ENCODE results near the gene ANGPTL4. TPM values are rescaled to one million over a fixed set of nuclear protein-coding genes. Genes with fewer than 3 reads are reported as not detected.

Gene ANGPTL4
- polyA plus RNA-seq, 1 donor from 2014 or later: not detected

DNA sequence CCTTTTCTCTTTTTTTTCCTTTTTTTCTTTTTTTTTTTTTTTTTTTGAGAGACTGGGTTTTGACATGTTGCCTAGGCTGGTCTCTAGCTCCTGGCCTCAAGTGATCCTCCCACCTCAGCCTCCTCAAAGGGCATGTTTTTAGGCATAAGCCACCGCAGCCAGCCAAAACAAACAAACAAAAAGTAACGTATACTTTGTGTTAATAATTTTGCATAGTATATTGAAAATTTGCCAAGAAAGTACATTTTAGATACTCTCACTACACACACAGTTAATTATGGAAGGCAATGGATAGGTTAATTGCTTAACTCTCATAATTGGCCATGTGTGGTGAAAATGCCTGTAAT lies 24.6 kb downstream of the ANGPTL4 start:
- Histone ChIP-seq H3K27me3 (ENCODE audit: insufficient read depth, low read depth, low read length) (no peaks in the 10 kb centered on the region), H3K9ac (ENCODE audit: low read length) (no peak overlapping the region), H3K79me2 (replicated peaks; ENCODE audit: insufficient read depth, low read length) (peaks cover 33% of the 10 kb centered on the region), H3K9me2 (ENCODE audit: insufficient read depth, low read length) (no peaks in the 10 kb centered on the region), H3F3A (ENCODE audit: insufficient read depth, low read length, poor library complexity, severe bottlenecking) (no peaks in the 10 kb centered on the region), H3K36me3 (ENCODE audit: insufficient read depth, low read length) (no peaks in the 10 kb centered on the region), H3K4me3 (ENCODE audit: low read length) (no peak overlapping the region), H2AFZ (ENCODE audit: low read depth, low read length) (no peak overlapping the region), H3K9me3 (ENCODE audit: low read length) (no peaks in the 10 kb centered on the region), H3K4me2 (ENCODE audit: low read length) (no peak overlapping the region), H4K20me1 (ENCODE audit: insufficient read depth) (peaks cover 23% of the 10 kb centered on the region), H3K27ac (ENCODE audit: low read length) (no peak overlapping the region)
- TF ChIP-seq SMC3 (conservative IDR thresholded peaks at IDR 0.05; ENCODE audit: poor library complexity): no peak
- TF ChIP-seq EZH2 (IDR thresholded peaks at IDR 0.05; ENCODE audit: borderline replicate concordance, insufficient read depth, low read length, poor library complexity, severe bottlenecking): no peak
- TF ChIP-seq MXI1 (conservative IDR thresholded peaks at IDR 0.05; ENCODE audit: poor library complexity, severe bottlenecking): no peak
- no peak for TF ChIP-seq RAD21 (conservative IDR thresholded peaks at IDR 0.05)
- TF ChIP-seq EP300 (conservative IDR thresholded peaks at IDR 0.05; ENCODE audit: poor library complexity, severe bottlenecking): no peak
- no peak for TF ChIP-seq TAF1 (IDR thresholded peaks at IDR 0.05; ENCODE audit: low read depth)
- TF ChIP-seq, protein P1, sequence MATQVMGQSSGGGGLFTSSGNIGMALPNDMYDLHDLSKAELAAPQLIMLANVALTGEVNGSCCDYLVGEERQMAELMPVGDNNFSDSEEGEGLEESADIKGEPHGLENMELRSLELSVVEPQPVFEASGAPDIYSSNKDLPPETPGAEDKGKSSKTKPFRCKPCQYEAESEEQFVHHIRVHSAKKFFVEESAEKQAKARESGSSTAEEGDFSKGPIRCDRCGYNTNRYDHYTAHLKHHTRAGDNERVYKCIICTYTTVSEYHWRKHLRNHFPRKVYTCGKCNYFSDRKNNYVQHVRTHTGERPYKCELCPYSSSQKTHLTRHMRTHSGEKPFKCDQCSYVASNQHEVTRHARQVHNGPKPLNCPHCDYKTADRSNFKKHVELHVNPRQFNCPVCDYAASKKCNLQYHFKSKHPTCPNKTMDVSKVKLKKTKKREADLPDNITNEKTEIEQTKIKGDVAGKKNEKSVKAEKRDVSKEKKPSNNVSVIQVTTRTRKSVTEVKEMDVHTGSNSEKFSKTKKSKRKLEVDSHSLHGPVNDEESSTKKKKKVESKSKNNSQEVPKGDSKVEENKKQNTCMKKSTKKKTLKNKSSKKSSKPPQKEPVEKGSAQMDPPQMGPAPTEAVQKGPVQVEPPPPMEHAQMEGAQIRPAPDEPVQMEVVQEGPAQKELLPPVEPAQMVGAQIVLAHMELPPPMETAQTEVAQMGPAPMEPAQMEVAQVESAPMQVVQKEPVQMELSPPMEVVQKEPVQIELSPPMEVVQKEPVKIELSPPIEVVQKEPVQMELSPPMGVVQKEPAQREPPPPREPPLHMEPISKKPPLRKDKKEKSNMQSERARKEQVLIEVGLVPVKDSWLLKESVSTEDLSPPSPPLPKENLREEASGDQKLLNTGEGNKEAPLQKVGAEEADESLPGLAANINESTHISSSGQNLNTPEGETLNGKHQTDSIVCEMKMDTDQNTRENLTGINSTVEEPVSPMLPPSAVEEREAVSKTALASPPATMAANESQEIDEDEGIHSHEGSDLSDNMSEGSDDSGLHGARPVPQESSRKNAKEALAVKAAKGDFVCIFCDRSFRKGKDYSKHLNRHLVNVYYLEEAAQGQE (IDR thresholded peaks at IDR 0.05; ENCODE audit: borderline replicate concordance): no peak

DNA sequence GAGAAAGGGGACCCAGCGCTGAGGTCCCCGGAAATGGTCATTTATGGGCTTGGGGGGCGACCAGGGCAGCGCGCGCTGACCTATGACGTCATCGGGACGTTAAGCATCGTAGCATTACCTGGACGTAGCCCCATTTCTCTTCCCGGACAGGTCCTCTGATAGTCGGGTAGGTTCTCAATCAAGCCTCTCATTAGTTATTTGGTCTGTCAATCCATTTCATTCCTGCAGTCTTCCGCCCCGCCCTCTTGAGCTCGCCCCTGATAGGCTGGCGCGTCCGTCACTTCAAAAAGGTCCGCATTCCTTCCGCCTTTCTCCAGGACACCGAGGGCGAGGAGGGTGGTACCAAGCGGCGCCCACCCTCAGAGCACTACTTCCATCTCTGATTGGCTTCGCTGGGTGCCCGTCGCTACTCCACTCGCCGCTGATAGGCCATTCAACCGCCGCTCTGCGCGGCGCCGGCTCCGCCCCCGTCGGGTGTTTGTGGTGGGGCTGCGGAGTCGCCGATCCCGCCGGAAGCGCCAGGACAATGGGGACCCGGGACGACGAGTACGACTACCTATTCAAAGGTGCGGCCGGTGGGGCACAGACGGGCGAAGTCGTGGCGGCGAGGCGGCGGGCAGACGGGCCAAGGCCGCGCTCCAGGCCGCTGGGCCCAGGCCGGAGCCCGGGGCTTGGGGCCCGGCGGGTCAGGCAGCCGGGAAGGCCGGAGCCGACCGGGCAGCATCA lies 26.1 kb downstream of the ANGPTL4 start, which contains the start of gene RAB11B:
Gene RAB11B (plus strand): TSS at position 470 of the 726 bp plus-strand sequence. CDS start 57 bp downstream, at position 527.
- peaks cover 27% of the 10 kb centered on the region for H4K20me1 ChIP-seq (ENCODE audit: insufficient read depth)
- H3K4me3 ChIP-seq (ENCODE audit: low read length): peak within 1 kb of the TSS; percentile 71
- no peaks in the 10 kb centered on the region for H3K9me3 ChIP-seq (ENCODE audit: low read length)
- peak within 1 kb of the TSS; percentile 92 for H3K27ac ChIP-seq (ENCODE audit: low read length)
- no peaks in the 10 kb centered on the region for H3K27me3 ChIP-seq (ENCODE audit: insufficient read depth, low read depth, low read length)
- no peaks in the 10 kb centered on the region for H3K9me2 ChIP-seq (ENCODE audit: insufficient read depth, low read length)
- H3K4me2 ChIP-seq (ENCODE audit: low read length): peak within 1 kb of the TSS; percentile 65
- peaks cover 45% of the 10 kb centered on the region for H3K79me2 ChIP-seq (replicated peaks; ENCODE audit: insufficient read depth, low read length)
- H3K36me3 ChIP-seq (ENCODE audit: insufficient read depth, low read length): no peaks in the 10 kb centered on the region
- H2AFZ ChIP-seq (ENCODE audit: low read depth, low read length): peak within 1 kb of the TSS; percentile 79
- H3K9ac ChIP-seq (ENCODE audit: low read length): peak within 1 kb of the TSS; percentile 98
- no peaks in the 10 kb centered on the region for H3F3A ChIP-seq (ENCODE audit: insufficient read depth, low read length, poor library complexity, severe bottlenecking)
- TF ChIP-seq POLR2AphosphoS5 (IDR thresholded peaks at IDR 0.05) (peak; percentile 98), TAF1 (IDR thresholded peaks at IDR 0.05; ENCODE audit: low read depth) (peak; percentile 74), EZH2 (IDR thresholded peaks at IDR 0.05; ENCODE audit: borderline replicate concordance, insufficient read depth, low read length, poor library complexity, severe bottlenecking) (no peak), EP300 (conservative IDR thresholded peaks at IDR 0.05; ENCODE audit: poor library complexity, severe bottlenecking) (peak; percentile 80), RAD21 (conservative IDR thresholded peaks at IDR 0.05) (peak; percentile 23), MXI1 (conservative IDR thresholded peaks at IDR 0.05; ENCODE audit: poor library complexity, severe bottlenecking) (no peak), SMC3 (conservative IDR thresholded peaks at IDR 0.05; ENCODE audit: poor library complexity) (peak; percentile 36)
- TF ChIP-seq, protein P1 (IDR thresholded peaks at IDR 0.05; ENCODE audit: borderline replicate concordance): peak; percentile 78
- TF ChIP-seq, protein P2, sequence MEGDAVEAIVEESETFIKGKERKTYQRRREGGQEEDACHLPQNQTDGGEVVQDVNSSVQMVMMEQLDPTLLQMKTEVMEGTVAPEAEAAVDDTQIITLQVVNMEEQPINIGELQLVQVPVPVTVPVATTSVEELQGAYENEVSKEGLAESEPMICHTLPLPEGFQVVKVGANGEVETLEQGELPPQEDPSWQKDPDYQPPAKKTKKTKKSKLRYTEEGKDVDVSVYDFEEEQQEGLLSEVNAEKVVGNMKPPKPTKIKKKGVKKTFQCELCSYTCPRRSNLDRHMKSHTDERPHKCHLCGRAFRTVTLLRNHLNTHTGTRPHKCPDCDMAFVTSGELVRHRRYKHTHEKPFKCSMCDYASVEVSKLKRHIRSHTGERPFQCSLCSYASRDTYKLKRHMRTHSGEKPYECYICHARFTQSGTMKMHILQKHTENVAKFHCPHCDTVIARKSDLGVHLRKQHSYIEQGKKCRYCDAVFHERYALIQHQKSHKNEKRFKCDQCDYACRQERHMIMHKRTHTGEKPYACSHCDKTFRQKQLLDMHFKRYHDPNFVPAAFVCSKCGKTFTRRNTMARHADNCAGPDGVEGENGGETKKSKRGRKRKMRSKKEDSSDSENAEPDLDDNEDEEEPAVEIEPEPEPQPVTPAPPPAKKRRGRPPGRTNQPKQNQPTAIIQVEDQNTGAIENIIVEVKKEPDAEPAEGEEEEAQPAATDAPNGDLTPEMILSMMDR (IDR thresholded peaks at IDR 0.05; ENCODE audit: poor library complexity, severe bottlenecking): peak; percentile 48
